T-cell (primary cell): ENCODE data around the gene MRC2. TPM values are rescaled to one million over a fixed set of nuclear protein-coding genes. Genes with fewer than 3 reads are reported as not detected.
"Not testable (repeated sequence)": the region's sequence is repeated elsewhere in the genome, so short reads cannot be mapped to it uniquely, and the experiment has no call there.

ENCODE experiments used
- ATAC-seq, 4 experiments: fragments of 200-7000 bp in 3 of 4; fragments of 150-1000 bp in 1 of 4; cut with Tn5 transposase; replicated peaks in 1 of 4; 1 replicate in 3 of 4; 2 replicates in 1 of 4; pipeline ENCODE4 v1.10.0; 2021; ENCODE audit warnings: moderate library complexity in 3 of 4, mild to moderate bottlenecking in 2 of 4, moderate number of reproducible peaks in 1 of 4
- CTCF ChIA-PET, 2 donors: fragments of 300-600 bp; sonication (Branson Sonifier 250); formaldehyde crosslinking; loops; one replicate each; lab custom pipeline; 2022; ENCODE audit warnings: antibody characterized with exemption in 2 of 2; lab: Charles Lee
- POLR2A ChIA-PET, 2 donors: fragments of 300-600 bp; sonication (Branson Sonifier 250); formaldehyde crosslinking; loops; one replicate each; lab custom pipeline; 2022; ENCODE audit warnings: antibody characterized with exemption in 2 of 2; lab: Charles Lee
- DNase-seq, 35 experiments: peaks; one replicate each; pipeline versions ENCODE4 v3.0.0 to v3.0.0-alpha.2; 2013 to 2023
- H3K27ac ChIP-seq: one replicate; pipeline ENCODE4 v1.5.1; 2013; ENCODE audit warnings: low read length
- H3K27me3 ChIP-seq, 2 experiments: replicated peaks in 1 of 2; 1 replicate in 1 of 2; 2 replicates in 1 of 2; pipeline versions ENCODE4 v1.6.1 to v1.7.0; 2013; ENCODE audit warnings: low read length in 1 of 2, mixed read lengths in 1 of 2; ENCODE audit not compliant: control insufficient read depth in 2 of 2, insufficient read depth in 2 of 2; ENCODE audit errors: extremely low read depth in 1 of 2
- H3K36me3 ChIP-seq, 2 donors: 1 replicate in 1 of 2; 2 replicates in 1 of 2; pipeline versions ENCODE4 v1.6.1 to v1.7.0; 2013; ENCODE audit warnings: low read length in 1 of 2; ENCODE audit not compliant: control insufficient read depth in 2 of 2, insufficient read depth in 1 of 2; ENCODE audit errors: extremely low read depth in 1 of 2
- H3K4me1 ChIP-seq, 2 experiments: 1 replicate in 1 of 2; 2 replicates in 1 of 2; pipeline versions ENCODE4 v1.6.1 to v1.7.0; 2013; ENCODE audit warnings: low read length in 2 of 2, mixed read lengths in 1 of 2; ENCODE audit not compliant: insufficient read depth in 2 of 2, control insufficient read depth in 1 of 2; ENCODE audit errors: extremely low read depth in 1 of 2
- H3K4me3 ChIP-seq, 2 donors: 1 replicate in 1 of 2; 2 replicates in 1 of 2; pipeline versions ENCODE4 v1.5.1 to v1.7.0; 2013; ENCODE audit warnings: mild to moderate bottlenecking in 2 of 2, low read length in 1 of 2, moderate library complexity in 1 of 2; ENCODE audit not compliant: control insufficient read depth in 1 of 2; ENCODE audit errors: extremely low read depth in 1 of 2
- H3K9me3 ChIP-seq: 2 replicates; pipeline ENCODE4 v1.7.0; 2013
- H3K27ac Mint-ChIP-seq, 2 donors: one replicate each; pipeline ENCODE4 v1.8.0; 2020 to 2021; ENCODE audit warnings: mild to moderate bottlenecking in 2 of 2, mixed read lengths in 2 of 2
- H3K27me3 Mint-ChIP-seq, 2 donors: one replicate each; pipeline ENCODE4 v1.8.0; 2021 to 2022; ENCODE audit warnings: mixed read lengths in 2 of 2
- H3K36me3 Mint-ChIP-seq: one replicate; pipeline ENCODE4 v1.8.0; 2021; ENCODE audit warnings: mixed read lengths
- H3K4me1 Mint-ChIP-seq, 3 donors: one replicate each; pipeline ENCODE4 v1.8.0; 2020 to 2022; ENCODE audit warnings: mixed read lengths in 3 of 3, mild to moderate bottlenecking in 1 of 3
- H3K4me3 Mint-ChIP-seq, 3 donors: one replicate each; pipeline ENCODE4 v1.8.0; 2020 to 2022; ENCODE audit warnings: mild to moderate bottlenecking in 3 of 3, mixed read lengths in 3 of 3, moderate library complexity in 3 of 3
- H3K9me3 Mint-ChIP-seq, 3 donors: one replicate each; pipeline ENCODE4 v1.8.0; 2020 to 2022; ENCODE audit warnings: mixed read lengths in 3 of 3
- WGBS: methylation state at CpG from one replicate; pipeline ENCODE4 v1.1.5; 2013; ENCODE audit warnings: missing lambda C conversion rate; ENCODE audit not compliant: insufficient coverage; 5-methylcytosine and 5-hydroxymethylcytosine counted together
- total RNA-seq, 35 experiments: library from RNA in 6 of 35; stranded (reverse) in 6 of 35; fragments of 120-200 nt in 1 of 35; gene quantifications; one replicate each; pipeline versions ENCODE4 v1.2.1 to v1.2.4 and lab custom pipeline; 2013 to 2026

Gene MRC2
- total RNA-seq, 5 donors from 2014 or later (not counting 1 experiment from before 2014, with no cell fraction given): 4.0 to 7.6 (median 5.2) TPM

DNA sequence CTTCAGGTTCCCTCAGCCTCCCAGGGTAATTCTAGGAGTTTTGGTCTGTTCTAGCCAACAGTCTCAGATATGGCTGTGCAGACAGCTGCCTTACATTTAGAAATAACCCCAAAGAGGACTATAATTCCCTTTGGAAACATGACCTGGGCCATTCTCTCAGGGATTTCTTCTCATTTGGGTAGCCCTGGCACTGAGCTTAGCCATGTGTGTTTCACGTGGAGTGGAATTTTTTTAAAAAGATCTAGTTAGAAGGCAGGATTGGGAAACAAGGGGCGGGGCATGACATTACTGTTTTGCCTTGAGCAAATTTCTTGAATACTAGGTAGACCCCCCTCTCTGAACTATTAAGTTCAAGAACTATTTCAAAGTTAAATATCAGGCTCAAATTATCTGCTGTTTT is 29.6 kb upstream of the MRC2 start:
- ChIA-PET CTCF (no interaction called here), POLR2A (no interaction called here)
- Histone ChIP-seq H3K4me3 (no peak overlapping the region), H3K9me3 (no peaks in the 10 kb centered on the region), H3K36me3 (peaks cover 9 to 77% of the 10 kb centered on the region in 2 donors), H3K27me3 (no peaks in the 10 kb centered on the region), H3K4me1 (no peaks in the 10 kb centered on the region), H3K27ac (no peak overlapping the region)
- H3K9me3 Mint-ChIP-seq: peaks cover 0 to 3% (median 0%) of the 10 kb centered on the region in 3 donors
- DNase-seq (no peak), ATAC-seq (no peak)
- peak overlapping the region in 1 of 2 donors; percentile 22 for H3K27ac Mint-ChIP-seq
- peaks cover 73% of the 10 kb centered on the region for H3K36me3 Mint-ChIP-seq
- no peak overlapping the region for H3K4me3 Mint-ChIP-seq
- no peaks in the 10 kb centered on the region for H3K27me3 Mint-ChIP-seq
- H3K4me1 Mint-ChIP-seq: peaks cover 0 to 10% (median 0%) of the 10 kb centered on the region in 3 donors
- WGBS: no CpG with 5 or more reads among the region's 2 CpGs

DNA sequence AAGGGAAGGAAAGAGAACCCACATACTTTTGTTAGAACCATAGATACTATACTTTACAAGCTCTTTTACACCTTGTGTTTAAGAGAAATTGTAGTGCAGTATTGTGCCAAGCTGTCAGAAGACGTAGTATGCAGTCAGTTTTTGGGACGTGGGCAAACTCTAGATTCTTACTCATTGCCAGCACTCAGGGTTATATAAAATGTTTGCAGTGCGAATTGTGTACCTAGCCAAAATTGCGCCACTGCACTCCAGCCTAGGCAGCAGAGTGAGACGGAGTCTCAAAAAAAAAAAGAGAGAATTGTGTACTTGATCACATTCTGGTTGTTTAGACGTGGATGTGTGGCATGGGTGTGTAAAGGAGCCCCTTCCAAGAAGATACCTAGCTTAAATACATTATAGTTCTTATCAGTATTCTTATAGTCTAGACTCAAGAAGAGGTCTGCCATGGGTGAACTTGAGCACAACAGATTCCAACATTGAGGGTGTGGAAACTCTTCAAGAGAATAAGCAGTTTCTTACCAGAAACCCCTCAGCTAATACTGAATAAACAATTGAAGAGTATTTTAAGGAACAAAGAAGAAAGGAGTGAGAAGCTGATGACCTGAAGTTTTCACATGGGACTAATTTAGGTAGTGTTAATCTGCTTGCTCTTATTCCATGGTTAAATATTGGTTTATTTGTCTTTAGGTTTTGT is 27.4 kb upstream of the MRC2 start:
- ChIA-PET CTCF (no interaction called here), POLR2A (no interaction called here)
- ATAC-seq (no peak), DNase-seq (no peak)
- Histone ChIP-seq H3K4me1 (no peaks in the 10 kb centered on the region), H3K9me3 (no peaks in the 10 kb centered on the region), H3K27me3 (no peaks in the 10 kb centered on the region), H3K27ac (no peak overlapping the region), H3K4me3 (no peak overlapping the region), H3K36me3 (peaks cover 5 to 69% of the 10 kb centered on the region in 2 donors)
- Mint-ChIP-seq H3K36me3 (peaks cover 76% of the 10 kb centered on the region), H3K27me3 (no peaks in the 10 kb centered on the region), H3K4me3 (no peak overlapping the region), H3K27ac (no peak overlapping the region), H3K4me1 (peaks cover 0 to 10% (median 0%) of the 10 kb centered on the region in 3 donors), H3K9me3 (peaks cover 0 to 3% (median 0%) of the 10 kb centered on the region in 3 donors)
- 100% methylated on average over 3 of the region's 6 CpGs for WGBS

DNA sequence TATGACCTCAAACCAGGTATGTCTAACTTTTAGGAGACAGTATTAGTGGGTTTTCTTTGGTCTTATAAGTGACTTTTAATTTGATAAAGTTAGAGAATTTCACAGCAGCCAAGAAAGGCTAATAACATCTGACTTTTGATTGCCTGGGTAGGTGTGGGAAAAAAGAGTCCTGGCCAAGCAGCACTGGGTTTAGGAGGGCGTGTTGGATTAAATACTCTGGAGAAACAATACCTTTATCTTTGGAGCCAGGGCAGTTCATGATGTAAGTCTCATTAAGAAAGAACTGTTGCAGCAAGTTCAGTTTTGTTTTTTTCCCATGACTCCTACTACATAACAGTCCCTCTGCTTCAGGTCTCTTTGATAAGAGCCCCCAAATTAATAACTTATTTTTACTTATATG is 26.7 kb upstream of the MRC2 start:
- no peaks in the 10 kb centered on the region for H3K27me3 ChIP-seq
- H3K4me1 ChIP-seq: no peaks in the 10 kb centered on the region
- Mint-ChIP-seq H3K27ac (no peak overlapping the region), H3K4me1 (peaks cover 0 to 10% (median 0%) of the 10 kb centered on the region in 3 donors), H3K27me3 (no peaks in the 10 kb centered on the region), H3K36me3 (peaks cover 71% of the 10 kb centered on the region), H3K9me3 (peaks cover 0 to 3% (median 0%) of the 10 kb centered on the region in 3 donors), H3K4me3 (no peak overlapping the region)
- H3K9me3 ChIP-seq: no peaks in the 10 kb centered on the region
- ChIA-PET CTCF (no interaction called here), POLR2A (no interaction called here)
- ATAC-seq (no peak), DNase-seq (no peak)
- no CpG with 5 or more reads among the region's 1 CpG for WGBS
- H3K36me3 ChIP-seq: peaks cover 4 to 69% of the 10 kb centered on the region in 2 donors
- no peak overlapping the region for H3K4me3 ChIP-seq
- no peak overlapping the region for H3K27ac ChIP-seq

- peaks cover 0 to 10% (median 0%) of the 10 kb centered on the region in 3 donors for H3K4me1 Mint-ChIP-seq
- H3K27ac Mint-ChIP-seq: no peak overlapping the region
- H3K27ac ChIP-seq: no peak overlapping the region
- no peaks in the 10 kb centered on the region for H3K4me1 ChIP-seq
- no CpG with 5 or more reads among the region's 2 CpGs for WGBS
- peaks cover 71% of the 10 kb centered on the region for H3K36me3 Mint-ChIP-seq
- H3K9me3 ChIP-seq: no peaks in the 10 kb centered on the region
- peaks cover 0 to 3% (median 0%) of the 10 kb centered on the region in 3 donors for H3K9me3 Mint-ChIP-seq
- no peaks in the 10 kb centered on the region for H3K27me3 ChIP-seq
- ChIA-PET CTCF (interaction anchor here in 1 of 2 donors (0.6 kb wide), 1 partner anchor 119 kb away, joined by 3 read pairs; no protein-coding TSS in a partner anchor), POLR2A (no interaction called here)
- DNase-seq (no peak), ATAC-seq (no peak)
- H3K4me3 Mint-ChIP-seq: no peak overlapping the region
- peaks cover under 1 to 67% of the 10 kb centered on the region in 2 donors for H3K36me3 ChIP-seq
- no peak overlapping the region for H3K4me3 ChIP-seq
- H3K27me3 Mint-ChIP-seq: no peaks in the 10 kb centered on the region
These were observed 26.0 kb upstream of the MRC2 start for GRCh38 chr17:62601471-62601870.

DNA sequence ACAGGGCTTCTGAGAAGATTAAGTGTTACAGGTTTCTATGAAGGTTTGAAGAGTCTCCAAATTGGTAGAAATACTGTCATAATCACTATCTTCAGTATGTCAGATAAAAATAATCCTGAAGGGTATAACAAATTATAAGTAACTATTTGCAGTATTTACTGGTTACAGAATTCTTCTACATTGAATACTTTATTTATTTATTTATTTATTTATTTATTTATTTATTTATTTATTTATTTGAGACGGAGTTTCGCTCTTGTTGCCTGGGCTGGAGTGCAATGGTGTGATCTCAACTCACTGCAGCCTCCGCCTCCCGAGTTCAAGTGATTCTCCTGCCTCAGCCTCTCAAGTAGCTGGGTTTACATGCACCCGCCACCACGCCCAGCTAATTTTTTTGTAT is 23.7 kb upstream of the MRC2 start:
- H3K36me3 Mint-ChIP-seq: peaks cover 72% of the 10 kb centered on the region
- H3K4me1 Mint-ChIP-seq, H3K4me3 ChIP-seq, ATAC-seq, H3K27me3 Mint-ChIP-seq, H3K27me3 ChIP-seq, H3K9me3 Mint-ChIP-seq, POLR2A ChIA-PET, H3K4me3 Mint-ChIP-seq, H3K27ac Mint-ChIP-seq, DNase-seq, H3K4me1 ChIP-seq, H3K27ac ChIP-seq, CTCF ChIA-PET, H3K9me3 ChIP-seq: not testable (repeated sequence)
- WGBS: 96% methylated on average over 4 of the region's 6 CpGs
- H3K36me3 ChIP-seq: peaks cover 6 to 73% of the 10 kb centered on the region in 2 donors

GRCh38 chr17:62605588-62605987 is 21.9 kb upstream of the MRC2 start:
- Mint-ChIP-seq H3K27ac (no peak overlapping the region), H3K27me3 (no peaks in the 10 kb centered on the region), H3K4me3 (no peak overlapping the region), H3K36me3 (peaks cover 73% of the 10 kb centered on the region), H3K9me3 (no peaks in the 10 kb centered on the region), H3K4me1 (peaks cover 0 to 6% (median 0%) of the 10 kb centered on the region in 3 donors)
- ChIA-PET CTCF (no interaction called here), POLR2A (interaction anchor here in 1 of 2 donors (0.7 kb wide), 1 partner anchor 95 kb away, joined by 10 read pairs; no protein-coding TSS in a partner anchor)
- H3K36me3 ChIP-seq: peaks cover 8 to 70% of the 10 kb centered on the region in 2 donors
- H3K4me3 ChIP-seq: no peak overlapping the region
- WGBS: no CpG with 5 or more reads among the region's 7 CpGs
- H3K27me3 ChIP-seq: no peaks in the 10 kb centered on the region
- ATAC-seq (no peak), DNase-seq (no peak)
- H3K9me3 ChIP-seq: no peaks in the 10 kb centered on the region
- H3K27ac ChIP-seq: no peak overlapping the region
- H3K4me1 ChIP-seq: no peaks in the 10 kb centered on the region
